ENCODE data around the gene ITGAV. TPM values are rescaled to one million over a fixed set of nuclear protein-coding genes. Genes with fewer than 3 reads are reported as not detected.

Gene ITGAV
- total RNA-seq, 1 experiment from 2014 or later = 4.9 TPM

DNA sequence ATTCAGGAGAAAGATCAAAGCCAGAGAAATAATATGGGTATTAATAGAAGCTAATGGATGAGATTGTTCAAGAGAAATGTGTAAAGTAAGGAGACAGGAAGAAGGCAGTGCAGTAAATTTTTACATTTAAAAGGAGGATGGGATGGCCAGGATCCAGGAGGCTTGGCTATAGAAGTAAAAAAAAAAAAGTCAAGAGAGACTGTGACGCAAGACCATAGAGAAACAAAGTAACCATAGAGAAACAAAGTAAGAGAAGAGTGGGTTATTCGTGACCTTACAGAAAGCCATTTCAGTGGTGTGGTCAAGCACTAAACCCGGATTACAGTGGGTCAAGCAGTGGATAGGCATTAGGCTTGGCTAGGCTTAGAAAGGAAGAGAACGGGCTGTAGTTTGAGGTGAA, 93.5 kb downstream of the ITGAV start:
- Histone ChIP-seq H3K4me1 (ENCODE audit: low read length) (no peaks in the 10 kb centered on the region), H4K20me1 (ENCODE audit: insufficient read depth, low read depth, low read length) (no peaks in the 10 kb centered on the region), H3K36me3 (ENCODE audit: insufficient read depth, low read length) (no peaks in the 10 kb centered on the region), H3K4me3 (ENCODE audit: low read length) (no peak overlapping the region), H3K27ac (ENCODE audit: low read length) (no peak overlapping the region), H3K9me2 (replicated peaks; ENCODE audit: insufficient read depth, low read length) (no peaks in the 10 kb centered on the region), H3K79me2 (ENCODE audit: low read length) (no peaks in the 10 kb centered on the region), H3K9ac (ENCODE audit: low read length) (no peak overlapping the region), H3K9me3 (ENCODE audit: low read length) (no peaks in the 10 kb centered on the region), H3K27me3 (ENCODE audit: low read length) (no peaks in the 10 kb centered on the region), H3K4me2 (ENCODE audit: low read depth, low read length, poor library complexity, severe bottlenecking) (no peak overlapping the region), H2AFZ (ENCODE audit: low read length) (no peak overlapping the region)
- DNase-seq = no peak

- H3K27ac ChIP-seq (ENCODE audit: low read length) = no peak overlapping the region
- H2AFZ ChIP-seq (ENCODE audit: low read length) = no peak overlapping the region
- no peaks in the 10 kb centered on the region for H3K27me3 ChIP-seq (ENCODE audit: low read length)
- no peaks in the 10 kb centered on the region for H3K36me3 ChIP-seq (ENCODE audit: insufficient read depth, low read length)
- no peaks in the 10 kb centered on the region for H4K20me1 ChIP-seq (ENCODE audit: insufficient read depth, low read depth, low read length)
- no peaks in the 10 kb centered on the region for H3K9me3 ChIP-seq (ENCODE audit: low read length)
- H3K9me2 ChIP-seq (replicated peaks; ENCODE audit: insufficient read depth, low read length) = no peaks in the 10 kb centered on the region
- no peak overlapping the region for H3K4me3 ChIP-seq (ENCODE audit: low read length)
- H3K9ac ChIP-seq (ENCODE audit: low read length) = no peak overlapping the region
- H3K79me2 ChIP-seq (ENCODE audit: low read length) = no peaks in the 10 kb centered on the region
- DNase-seq = no peak
- no peaks in the 10 kb centered on the region for H3K4me1 ChIP-seq (ENCODE audit: low read length)
- no peak overlapping the region for H3K4me2 ChIP-seq (ENCODE audit: low read depth, low read length, poor library complexity, severe bottlenecking)
Measured at GRCh38 chr2:186687807-186688211, 98.0 kb downstream of the ITGAV start.

- H2AFZ ChIP-seq (ENCODE audit: low read length) = no peak overlapping the region
- no peak overlapping the region for H3K27ac ChIP-seq (ENCODE audit: low read length)
- no peak overlapping the region for H3K9ac ChIP-seq (ENCODE audit: low read length)
- H3K4me2 ChIP-seq (ENCODE audit: low read depth, low read length, poor library complexity, severe bottlenecking) = no peak overlapping the region
- no peak overlapping the region for H3K4me3 ChIP-seq (ENCODE audit: low read length)
- no peaks in the 10 kb centered on the region for H3K79me2 ChIP-seq (ENCODE audit: low read length)
- no peaks in the 10 kb centered on the region for H3K4me1 ChIP-seq (ENCODE audit: low read length)
- H3K36me3 ChIP-seq (ENCODE audit: insufficient read depth, low read length) = no peaks in the 10 kb centered on the region
- DNase-seq = no peak
- H3K9me3 ChIP-seq (ENCODE audit: low read length) = no peaks in the 10 kb centered on the region
- H3K9me2 ChIP-seq (replicated peaks; ENCODE audit: insufficient read depth, low read length) = no peaks in the 10 kb centered on the region
- H3K27me3 ChIP-seq (ENCODE audit: low read length) = no peaks in the 10 kb centered on the region
- no peaks in the 10 kb centered on the region for H4K20me1 ChIP-seq (ENCODE audit: insufficient read depth, low read depth, low read length)
Measured at GRCh38 chr2:186688813-186689212, 99.0 kb downstream of the ITGAV start.

GRCh38 chr2:186690786-186691185, 100.9 kb downstream of the ITGAV start:
- Histone ChIP-seq H3K27me3 (ENCODE audit: low read length) (no peaks in the 10 kb centered on the region), H3K79me2 (ENCODE audit: low read length) (no peaks in the 10 kb centered on the region), H3K36me3 (ENCODE audit: insufficient read depth, low read length) (no peaks in the 10 kb centered on the region), H3K4me1 (ENCODE audit: low read length) (no peaks in the 10 kb centered on the region; the same call in 1 of the 2 replicates), H3K9ac (ENCODE audit: low read length) (no peak overlapping the region), H2AFZ (ENCODE audit: low read length) (no peak overlapping the region), H3K9me2 (replicated peaks; ENCODE audit: insufficient read depth, low read length) (no peaks in the 10 kb centered on the region), H4K20me1 (ENCODE audit: insufficient read depth, low read depth, low read length) (no peaks in the 10 kb centered on the region), H3K27ac (ENCODE audit: low read length) (no peak overlapping the region), H3K9me3 (ENCODE audit: low read length) (no peaks in the 10 kb centered on the region), H3K4me3 (ENCODE audit: low read length) (no peak overlapping the region), H3K4me2 (ENCODE audit: low read depth, low read length, poor library complexity, severe bottlenecking) (no peak overlapping the region)
- no peak for DNase-seq

DNA sequence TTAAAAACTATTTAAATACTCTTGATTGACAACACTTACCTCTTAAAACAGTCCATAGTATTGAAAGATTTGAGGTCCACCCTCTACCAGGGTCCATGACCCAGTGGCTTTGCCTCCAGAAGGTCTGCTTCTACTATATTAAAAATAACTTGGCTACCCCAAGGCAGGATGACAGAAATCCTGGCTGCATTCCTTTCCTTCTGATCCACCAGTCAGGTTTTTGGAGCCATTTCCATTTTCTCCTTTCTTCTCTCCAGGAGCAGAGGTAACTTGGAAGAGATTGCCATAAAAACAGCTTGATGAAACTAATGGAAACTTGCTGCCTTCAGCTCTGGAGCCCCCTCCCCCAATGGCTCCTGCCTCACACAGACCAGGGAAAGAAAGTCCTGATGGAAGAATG, 101.4 kb downstream of the ITGAV start:
- Histone ChIP-seq H3K27ac (ENCODE audit: low read length) (no peak overlapping the region), H4K20me1 (ENCODE audit: insufficient read depth, low read depth, low read length) (no peaks in the 10 kb centered on the region), H3K9me2 (replicated peaks; ENCODE audit: insufficient read depth, low read length) (no peaks in the 10 kb centered on the region), H3K79me2 (ENCODE audit: low read length) (no peaks in the 10 kb centered on the region), H3K36me3 (ENCODE audit: insufficient read depth, low read length) (no peaks in the 10 kb centered on the region), H2AFZ (ENCODE audit: low read length) (no peak overlapping the region), H3K4me1 (ENCODE audit: low read length) (no peaks in the 10 kb centered on the region; the same call in 1 of the 2 replicates), H3K4me3 (ENCODE audit: low read length) (no peak overlapping the region), H3K27me3 (ENCODE audit: low read length) (no peaks in the 10 kb centered on the region), H3K4me2 (ENCODE audit: low read depth, low read length, poor library complexity, severe bottlenecking) (no peak overlapping the region), H3K9me3 (ENCODE audit: low read length) (no peaks in the 10 kb centered on the region), H3K9ac (ENCODE audit: low read length) (no peak overlapping the region)
- DNase-seq = no peak

- Histone ChIP-seq H3K36me3 (ENCODE audit: insufficient read depth, low read length) (no peaks in the 10 kb centered on the region), H4K20me1 (ENCODE audit: insufficient read depth, low read depth, low read length) (no peaks in the 10 kb centered on the region), H3K4me1 (ENCODE audit: low read length) (no peaks in the 10 kb centered on the region; the same call in 1 of the 2 replicates), H3K9me3 (ENCODE audit: low read length) (no peaks in the 10 kb centered on the region), H3K9me2 (replicated peaks; ENCODE audit: insufficient read depth, low read length) (no peaks in the 10 kb centered on the region), H3K27ac (ENCODE audit: low read length) (no peak overlapping the region), H3K79me2 (ENCODE audit: low read length) (no peaks in the 10 kb centered on the region), H3K4me2 (ENCODE audit: low read depth, low read length, poor library complexity, severe bottlenecking) (no peak overlapping the region), H3K4me3 (ENCODE audit: low read length) (no peak overlapping the region), H3K27me3 (ENCODE audit: low read length) (no peaks in the 10 kb centered on the region), H2AFZ (ENCODE audit: low read length) (no peak overlapping the region), H3K9ac (ENCODE audit: low read length) (no peak overlapping the region)
- DNase-seq = no peak
Measured at GRCh38 chr2:186691900-186692299, 102.0 kb downstream of the ITGAV start.

GRCh38 chr2:186693446-186693832, 103.6 kb downstream of the ITGAV start:
- no peaks in the 10 kb centered on the region for H3K27me3 ChIP-seq (ENCODE audit: low read length)
- H3K9ac ChIP-seq (ENCODE audit: low read length) = no peak overlapping the region
- H3K79me2 ChIP-seq (ENCODE audit: low read length) = no peaks in the 10 kb centered on the region
- DNase-seq = no peak
- H3K27ac ChIP-seq (ENCODE audit: low read length) = no peak overlapping the region
- no peak overlapping the region for H2AFZ ChIP-seq (ENCODE audit: low read length)
- peak overlapping the region; percentile 36; the same call in 1 of the 2 replicates for H3K4me3 ChIP-seq (ENCODE audit: low read length)
- no peaks in the 10 kb centered on the region for H3K36me3 ChIP-seq (ENCODE audit: insufficient read depth, low read length)
- H4K20me1 ChIP-seq (ENCODE audit: insufficient read depth, low read depth, low read length) = no peaks in the 10 kb centered on the region
- H3K9me3 ChIP-seq (ENCODE audit: low read length) = no peaks in the 10 kb centered on the region
- H3K4me1 ChIP-seq (ENCODE audit: low read length) = no peaks in the 10 kb centered on the region; the same call in 1 of the 2 replicates
- peak overlapping the region; percentile 50 for H3K4me2 ChIP-seq (ENCODE audit: low read depth, low read length, poor library complexity, severe bottlenecking)
- H3K9me2 ChIP-seq (replicated peaks; ENCODE audit: insufficient read depth, low read length) = no peaks in the 10 kb centered on the region

DNA sequence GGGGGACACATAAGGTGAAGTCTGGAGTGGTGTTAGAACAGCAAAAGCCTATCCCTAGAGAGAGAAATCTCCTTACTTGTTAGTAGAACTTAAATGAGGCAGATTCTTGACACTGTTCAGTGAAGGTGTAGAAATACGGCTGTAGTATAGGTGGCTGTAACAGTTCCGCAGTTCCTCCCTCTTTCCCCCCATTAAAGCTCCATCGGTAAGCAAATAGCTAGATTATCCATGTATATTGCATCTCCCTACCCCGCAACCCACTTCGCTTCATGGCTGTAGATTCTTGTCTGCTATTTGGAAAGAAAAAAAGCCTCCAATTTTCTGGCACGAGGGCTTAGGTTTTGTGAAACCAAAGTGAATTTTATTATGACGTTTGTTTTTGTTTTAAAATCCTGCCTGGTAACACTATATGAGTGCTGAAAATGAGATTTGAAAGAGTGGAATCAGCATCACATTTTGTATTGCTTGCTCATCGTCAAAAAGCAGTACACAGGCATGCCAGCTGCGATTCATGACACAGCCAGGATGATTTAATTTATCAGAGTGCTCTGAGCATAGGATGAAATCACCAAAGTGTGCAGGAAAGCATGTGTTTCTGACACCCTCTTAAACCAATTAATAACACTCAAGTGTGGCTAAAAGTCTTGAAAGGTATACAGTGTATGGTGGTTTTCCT, 105.4 kb downstream of the ITGAV start:
- no peak overlapping the region for H3K27ac ChIP-seq (ENCODE audit: low read length)
- no peak overlapping the region for H3K9ac ChIP-seq (ENCODE audit: low read length)
- no peak overlapping the region for H2AFZ ChIP-seq (ENCODE audit: low read length)
- H3K4me1 ChIP-seq (ENCODE audit: low read length) = no peaks in the 10 kb centered on the region; the same call in 1 of the 2 replicates
- H4K20me1 ChIP-seq (ENCODE audit: insufficient read depth, low read depth, low read length) = no peaks in the 10 kb centered on the region
- no peaks in the 10 kb centered on the region for H3K9me3 ChIP-seq (ENCODE audit: low read length)
- no peaks in the 10 kb centered on the region for H3K36me3 ChIP-seq (ENCODE audit: insufficient read depth, low read length)
- H3K9me2 ChIP-seq (replicated peaks; ENCODE audit: insufficient read depth, low read length) = no peaks in the 10 kb centered on the region
- H3K4me3 ChIP-seq (ENCODE audit: low read length) = 0 out of 2 replicates have a peak overlapping the region, but pooled peaks have one; percentile 0
- H3K79me2 ChIP-seq (ENCODE audit: low read length) = no peaks in the 10 kb centered on the region
- H3K4me2 ChIP-seq (ENCODE audit: low read depth, low read length, poor library complexity, severe bottlenecking) = peak overlapping the region; percentile 11
- H3K27me3 ChIP-seq (ENCODE audit: low read length) = no peaks in the 10 kb centered on the region
- DNase-seq = peak; percentile 33

Measured in Karpas-422 (cell line).